GM23248 (cell line): ENCODE data around the gene OR6A2. TPM values are rescaled to one million over a fixed set of nuclear protein-coding genes. Genes with fewer than 3 reads are reported as not detected.

Experiments used
- DNase-seq: peaks from one replicate; pipeline ENCODE4 v3.0.0-alpha.2; 2015
- H2AFZ ChIP-seq: fragments of 200-600 bp; sonication (generic); 2 replicates; pipeline ENCODE4 v1.6.1; 2016; ENCODE audit warnings: antibody characterized with exemption
- H3F3A ChIP-seq: fragments of 200-600 bp; sonication (generic); 2 replicates; pipeline ENCODE4 v1.6.1; 2016; ENCODE audit warnings: mild to moderate bottlenecking, antibody characterized with exemption, mixed run types; ENCODE audit not compliant: insufficient read depth
- H3K27ac ChIP-seq: fragments of 200-600 bp; sonication (generic); 2 replicates; pipeline ENCODE4 v1.5.1; 2016; ENCODE audit warnings: mild to moderate bottlenecking
- H3K27me3 ChIP-seq: fragments of 200-600 bp; sonication (generic); replicated peaks from 2 replicates; pipeline ENCODE4 v1.6.1; 2016; ENCODE audit warnings: mild to moderate bottlenecking; ENCODE audit not compliant: insufficient read depth
- H3K36me3 ChIP-seq: fragments of 200-600 bp; sonication (generic); 2 replicates; pipeline ENCODE4 v1.6.1; 2016; ENCODE audit warnings: low read depth, mild to moderate bottlenecking
- H3K4me1 ChIP-seq: fragments of 200-600 bp; sonication (generic); 2 replicates; pipeline ENCODE4 v1.6.1; 2016; ENCODE audit warnings: mild to moderate bottlenecking; ENCODE audit not compliant: insufficient read depth
- H3K4me2 ChIP-seq: fragments of 200-600 bp; sonication (generic); one replicate; pipeline ENCODE4 v1.6.1; 2016; ENCODE audit warnings: mild to moderate bottlenecking; ENCODE audit not compliant: unreplicated experiment
- H3K4me3 ChIP-seq: fragments of 200-600 bp; sonication (generic); 2 replicates; pipeline ENCODE4 v1.5.1; 2016; ENCODE audit warnings: mild to moderate bottlenecking
- H3K79me2 ChIP-seq: fragments of 200-600 bp; sonication (generic); 2 replicates; pipeline ENCODE4 v1.6.1; 2016; ENCODE audit warnings: mild to moderate bottlenecking; ENCODE audit not compliant: insufficient read depth
- H3K9ac ChIP-seq: fragments of 200-600 bp; sonication (generic); 2 replicates; pipeline ENCODE4 v1.6.1; 2016; ENCODE audit warnings: mild to moderate bottlenecking
- H3K9me2 ChIP-seq: fragments of 200-600 bp; sonication (generic); 2 replicates; pipeline ENCODE4 v1.6.1; 2016; ENCODE audit warnings: mixed run types, mild to moderate bottlenecking, moderate library complexity; ENCODE audit not compliant: insufficient read depth
- H3K9me3 ChIP-seq: fragments of 200-600 bp; sonication (generic); one replicate; pipeline ENCODE4 v1.6.1; 2017; ENCODE audit warnings: low read depth
- H4K20me1 ChIP-seq: fragments of 200-600 bp; sonication (generic); 2 replicates; pipeline ENCODE4 v1.6.0; 2016; ENCODE audit not compliant: insufficient read depth
- EZH2 ChIP-seq: fragments of 200-600 bp; sonication (generic); IDR thresholded peaks from 2 replicates; pipeline ENCODE4 v1.6.1; 2018; ENCODE audit warnings: antibody characterized with exemption, mild to moderate bottlenecking; ENCODE audit not compliant: insufficient read depth, poor library complexity, severe bottlenecking
- EZH2phosphoT487 ChIP-seq: fragments of 200-600 bp; sonication (generic); IDR thresholded peaks from 2 replicates; pipeline ENCODE4 v1.6.1; 2018; ENCODE audit warnings: antibody characterized with exemption, moderate library complexity, mild to moderate bottlenecking, low read depth; ENCODE audit not compliant: insufficient read depth
- WGBS, 2 experiments: methylation state at CpG; one replicate each; pipeline ENCODE4 v1.1.6; 2015 to 2017; ENCODE audit warnings: low lambda C conversion rate in 2 of 2, low coverage in 1 of 2; ENCODE audit errors: missing lambda C conversion rate in 2 of 2; 5-methylcytosine and 5-hydroxymethylcytosine counted together
- in situ Hi-C: fragments of 300-500 bp; cut with MboI; formaldehyde crosslinking; loops from 2 replicates; pipeline ENCODE4 v1.15.0; 2020
- polyA plus RNA-seq: library from polyadenylated mRNA; unstranded; fragments of >200 nt; fragmentation: Nextera tagmentation; extraction: Ambion mirVana; gene quantifications from 2 replicates; pipeline ENCODE4 v1.2.1, GENCODE V29; 2016
- total RNA-seq: library from RNA; depleted of rRNA; stranded (reverse); fragments of >200 nt; shearing (Covaris generic); gene quantifications from 2 replicates; pipeline ENCODE4 v1.2.3, GENCODE V29; 2014; rRNA removed

The OR6A2 gene
- total RNA-seq (not detected in 2 replicates), polyA plus RNA-seq (not detected in 2 replicates)

GRCh38 chr11:6799402-6799801 lies at the start of gene OR6A2:
Gene OR6A2 (minus strand): TSS chr11:6799689. CDS start chr11:6795708, 3,981 bp downstream.
- H3K4me3 ChIP-seq: no peak within 1 kb of the TSS
- in situ Hi-C loops: no loop called here
- H3F3A ChIP-seq: no peaks in the 10 kb centered on the region; the same call in 1 of the 2 replicates
- no peaks in the 10 kb centered on the region for H3K27me3 ChIP-seq
- H4K20me1 ChIP-seq: no peaks in the 10 kb centered on the region
- H3K79me2 ChIP-seq: no peaks in the 10 kb centered on the region
- H3K4me2 ChIP-seq: no peak within 1 kb of the TSS
- 0 out of 2 replicates have a peak, but pooled peaks cover 3% of the 10 kb centered on the region for H3K4me1 ChIP-seq
- peak; percentile 70 for DNase-seq
- no peaks in the 10 kb centered on the region for H3K9me3 ChIP-seq
- H3K36me3 ChIP-seq: no peaks in the 10 kb centered on the region
- no peak within 1 kb of the TSS for H2AFZ ChIP-seq
- 50 to 54% methylated on average over 1 of the region's 1 CpG for WGBS, 2 experiments
- H3K9me2 ChIP-seq: no peaks in the 10 kb centered on the region
- H3K9ac ChIP-seq: no peak within 1 kb of the TSS
- H3K27ac ChIP-seq: no peak within 1 kb of the TSS
- no peak for TF ChIP-seq EZH2phosphoT487
- TF ChIP-seq EZH2: no peak

GRCh38 chr11:6845383-6845782 lies 45.9 kb upstream of the OR6A2 start, which contains the start of gene OR10A5:
Gene OR10A5 (plus strand): TSS chr11:6845683. CDS start chr11:6845683, 0 bp downstream.
- no peaks in the 10 kb centered on the region for H3K79me2 ChIP-seq
- H3K9me3 ChIP-seq: no peaks in the 10 kb centered on the region
- TF ChIP-seq EZH2phosphoT487: no peak
- TF ChIP-seq EZH2: no peak
- H3K4me3 ChIP-seq: no peak within 1 kb of the TSS
- no peaks in the 10 kb centered on the region for H3K36me3 ChIP-seq
- in situ Hi-C loops: no loop called here
- H3K4me1 ChIP-seq: no peaks in the 10 kb centered on the region
- H3K4me2 ChIP-seq: no peak within 1 kb of the TSS
- no peak for DNase-seq
- H4K20me1 ChIP-seq: no peaks in the 10 kb centered on the region
- WGBS, 2 experiments: 20 to 40% methylated on average over 3 of the region's 3 CpGs
- H3K9me2 ChIP-seq: no peaks in the 10 kb centered on the region
- no peaks in the 10 kb centered on the region for H3K27me3 ChIP-seq
- H3K9ac ChIP-seq: no peak within 1 kb of the TSS
- no peak within 1 kb of the TSS for H2AFZ ChIP-seq
- no peak within 1 kb of the TSS for H3K27ac ChIP-seq
- H3F3A ChIP-seq: no peaks in the 10 kb centered on the region

GRCh38 chr11:6844356-6844755 lies 44.9 kb upstream of the OR6A2 start:
- H3K27ac ChIP-seq: no peak overlapping the region
- 55 to 65% methylated on average over 5 of the region's 5 CpGs for WGBS, 2 experiments
- no peaks in the 10 kb centered on the region for H3K4me1 ChIP-seq
- H3K4me3 ChIP-seq: no peak overlapping the region
- no peaks in the 10 kb centered on the region for H3K36me3 ChIP-seq
- in situ Hi-C loops: no loop called here
- H3K9me3 ChIP-seq: no peaks in the 10 kb centered on the region
- H3K9ac ChIP-seq: no peak overlapping the region
- no peaks in the 10 kb centered on the region for H3K79me2 ChIP-seq
- no peaks in the 10 kb centered on the region for H4K20me1 ChIP-seq
- H3K27me3 ChIP-seq: no peaks in the 10 kb centered on the region
- DNase-seq: no peak
- no peaks in the 10 kb centered on the region for H3K9me2 ChIP-seq
- TF ChIP-seq EZH2: no peak
- TF ChIP-seq EZH2phosphoT487: no peak
- no peak overlapping the region for H2AFZ ChIP-seq
- H3F3A ChIP-seq: no peaks in the 10 kb centered on the region
- H3K4me2 ChIP-seq: no peak overlapping the region

- no peak for DNase-seq
- TF ChIP-seq EZH2 (no peak), EZH2phosphoT487 (no peak)
- Histone ChIP-seq H3K9me2 (no peaks in the 10 kb centered on the region), H3K9me3 (no peaks in the 10 kb centered on the region), H3K79me2 (no peaks in the 10 kb centered on the region), H2AFZ (no peak overlapping the region), H3K36me3 (no peaks in the 10 kb centered on the region), H3K4me1 (no peaks in the 10 kb centered on the region), H4K20me1 (no peaks in the 10 kb centered on the region), H3K4me2 (no peak overlapping the region), H3F3A (no peaks in the 10 kb centered on the region), H3K4me3 (no peak overlapping the region), H3K27me3 (no peaks in the 10 kb centered on the region), H3K27ac (no peak overlapping the region), H3K9ac (no peak overlapping the region)
- WGBS, 2 experiments: 58% methylated on average over 2 of the region's 2 CpGs
- in situ Hi-C loops: no loop called here
These were observed 44.2 kb upstream of the OR6A2 start for GRCh38 chr11:6843670-6844069.

GRCh38 chr11:6841694-6842093 lies 42.2 kb upstream of the OR6A2 start:
- Histone ChIP-seq H3K27ac (no peak overlapping the region), H4K20me1 (no peaks in the 10 kb centered on the region), H3K9me2 (no peaks in the 10 kb centered on the region), H3K4me2 (no peak overlapping the region), H3F3A (no peaks in the 10 kb centered on the region), H3K9ac (no peak overlapping the region), H3K36me3 (no peaks in the 10 kb centered on the region), H3K27me3 (no peaks in the 10 kb centered on the region), H3K79me2 (no peaks in the 10 kb centered on the region), H2AFZ (no peak overlapping the region), H3K9me3 (no peaks in the 10 kb centered on the region), H3K4me3 (no peak overlapping the region), H3K4me1 (no peaks in the 10 kb centered on the region)
- in situ Hi-C loops: no loop called here
- no peak for DNase-seq
- TF ChIP-seq EZH2: no peak
- TF ChIP-seq EZH2phosphoT487: no peak
